HEK293T (cell line): Measurements from ENCODE around the gene SLC41A3.
"Not testable (repeated sequence)": the region's sequence is repeated elsewhere in the genome, so short reads cannot be mapped to it uniquely, and the experiment has no call there.

Source experiments
- BHLHE40 ChIP-seq: fragments of 450-650 bp; IDR thresholded peaks from 2 replicates; pipeline ENCODE4 v1.6.1; 2016; ENCODE audit warnings: mild to moderate bottlenecking, moderate library complexity, borderline replicate concordance
- ELF4 ChIP-seq: fragments of 450-650 bp; IDR thresholded peaks from 2 replicates; pipeline ENCODE4 v1.6.1; 2017; ENCODE audit warnings: antibody characterized with exemption
- FOXA1 ChIP-seq: fragments of 450-650 bp; IDR thresholded peaks from 2 replicates; pipeline ENCODE4 v1.6.1; 2016; ENCODE audit warnings: mild to moderate bottlenecking
- FOXK2 ChIP-seq: fragments of 450-650 bp; IDR thresholded peaks from 2 replicates; pipeline ENCODE4 v1.6.1; 2016; ENCODE audit warnings: mild to moderate bottlenecking
- HDGF ChIP-seq: fragments of 450-650 bp; IDR thresholded peaks from 2 replicates; pipeline ENCODE4 v1.6.1; 2017; ENCODE audit warnings: antibody characterized with exemption, borderline replicate concordance
- NFRKB ChIP-seq: fragments of 450-650 bp; IDR thresholded peaks from 2 replicates; pipeline ENCODE4 v1.6.1; 2016; ENCODE audit warnings: mild to moderate bottlenecking, moderate library complexity
- SP1 ChIP-seq: fragments of 450-650 bp; IDR thresholded peaks from 2 replicates; pipeline ENCODE4 v1.6.1; 2017
- SUZ12 ChIP-seq: fragments of 450-650 bp; IDR thresholded peaks from 2 replicates; pipeline ENCODE4 v1.6.1; 2016; ENCODE audit warnings: mild to moderate bottlenecking
- TARDBP ChIP-seq: fragments of 450-650 bp; IDR thresholded peaks from 2 replicates; pipeline ENCODE4 v1.6.1; 2016

DNA sequence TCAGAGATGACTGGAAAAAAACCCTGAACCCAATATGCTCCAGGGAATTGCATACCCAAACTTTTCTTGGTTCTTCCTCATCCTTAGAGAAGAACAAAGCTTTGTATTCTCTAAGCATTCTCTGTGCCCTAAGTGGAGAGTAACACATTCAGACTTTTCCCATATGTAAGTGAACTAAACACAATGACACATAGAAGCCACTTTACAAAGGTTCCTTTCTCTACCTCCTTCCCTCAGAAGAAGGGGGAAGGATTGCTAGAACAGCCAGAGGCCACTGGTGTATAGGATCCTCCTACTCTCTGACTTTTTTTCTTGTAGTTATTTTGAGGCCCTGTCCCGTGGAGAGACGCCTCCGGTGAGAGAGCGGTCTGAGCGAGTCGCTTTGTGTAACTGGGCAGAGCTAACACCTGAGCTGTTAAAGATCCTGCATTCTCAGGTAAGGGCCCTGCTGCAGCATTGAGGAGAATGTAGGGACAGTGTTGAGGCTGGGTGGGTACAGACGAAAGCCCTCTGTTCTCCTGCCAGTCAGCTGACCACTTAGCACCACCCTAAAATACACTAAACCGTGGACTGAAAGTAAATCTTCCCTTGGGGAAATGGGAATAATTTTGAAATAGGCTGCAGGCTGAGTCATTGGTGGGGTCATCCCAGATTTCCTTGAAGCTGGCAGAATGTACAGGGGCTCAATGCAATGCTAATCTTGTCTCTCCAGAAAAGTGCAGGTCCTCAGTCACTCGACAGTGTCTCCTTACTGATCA, 108.5 kb downstream of the SLC41A3 start:
- TF ChIP-seq TARDBP, BHLHE40, FOXA1, FOXK2, NFRKB, SUZ12, SP1, ELF4, HDGF: not testable (repeated sequence)
